Stimulated activated CD4-positive, alpha-beta T cell treated with anti-CD3 and anti-CD28 coated beads, Interleukin-4, amount 100 ng/mL, for 24 hours (primary cell): ENCODE results near the gene CPVL.

Experiments used
- DNase-seq: peaks from one replicate; pipeline ENCODE4 v3.0.0-alpha.2; 2020

The CPVL gene

DNA sequence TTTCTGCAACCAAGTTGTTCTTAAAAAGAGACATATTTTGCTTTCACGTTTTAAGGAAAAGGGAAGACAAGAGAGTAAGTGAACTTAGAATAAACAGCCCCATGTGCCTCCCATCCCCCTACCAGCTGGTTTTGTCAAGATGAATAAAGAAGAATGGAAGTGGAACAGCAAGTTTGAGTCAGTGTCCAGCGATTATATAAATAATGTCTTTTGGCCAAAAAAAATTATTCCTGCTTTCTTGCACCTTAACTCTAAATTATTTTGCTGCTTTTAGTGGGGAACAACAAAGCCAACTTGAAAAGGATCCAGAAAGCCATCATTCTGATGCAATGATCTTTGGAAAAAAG lies 105.8 kb downstream of the CPVL start:
- no peak for DNase-seq

DNA sequence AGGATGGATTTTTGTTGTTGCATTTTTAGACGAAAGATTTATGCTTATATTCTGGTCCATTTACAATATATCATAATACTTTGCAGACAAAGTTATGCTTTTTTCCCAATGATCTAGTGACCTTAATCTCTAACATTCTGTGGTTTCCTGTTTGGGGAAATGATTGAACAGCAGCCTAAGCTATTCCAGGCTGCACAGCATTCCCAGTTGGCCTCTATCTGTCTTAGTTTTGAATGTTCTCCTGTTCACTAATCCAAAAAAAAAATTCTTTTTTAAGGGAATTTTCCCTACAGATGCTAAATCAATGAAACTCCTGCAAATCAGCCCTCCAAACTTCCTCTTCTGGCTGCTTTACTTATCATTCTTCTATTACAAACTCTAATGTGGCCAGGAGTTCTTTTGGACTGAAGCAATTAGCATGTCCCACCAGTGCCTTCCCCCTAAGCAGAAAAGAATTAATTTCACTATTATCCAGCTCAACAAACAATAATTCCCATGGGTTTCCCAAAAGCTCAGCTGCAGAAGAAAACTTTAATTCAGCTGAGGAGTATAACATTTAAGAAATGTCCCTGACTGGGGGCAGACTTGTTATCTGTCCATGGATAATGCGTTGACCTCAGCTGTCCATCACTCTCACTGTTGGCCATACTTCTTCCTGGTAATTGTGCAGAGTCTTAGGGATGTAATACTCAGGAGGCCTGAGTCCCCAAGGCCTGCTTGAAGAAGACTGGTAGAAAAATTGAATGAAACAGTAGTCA lies 106.3 kb downstream of the CPVL start:
- no peak for DNase-seq

DNA sequence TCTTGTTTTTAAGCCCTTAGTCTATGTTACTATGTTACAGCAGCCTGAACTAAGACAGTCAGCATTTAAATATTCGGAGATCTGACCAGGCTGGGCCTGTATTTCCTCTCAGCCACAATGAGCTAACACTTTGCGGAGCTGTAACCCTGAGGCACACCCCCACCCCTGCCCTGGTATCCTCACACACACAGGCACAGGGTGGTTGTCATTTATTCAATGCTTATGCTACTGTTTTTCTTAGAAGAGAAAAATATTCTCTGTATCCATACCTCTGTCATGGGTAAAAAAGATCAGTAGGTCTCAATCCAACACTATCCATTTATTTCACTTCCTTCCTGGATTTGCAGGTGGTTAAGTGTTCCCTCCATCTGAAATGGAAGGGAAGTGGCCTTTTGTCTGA lies 107.9 kb downstream of the CPVL start:
- DNase-seq, result no peak

DNA sequence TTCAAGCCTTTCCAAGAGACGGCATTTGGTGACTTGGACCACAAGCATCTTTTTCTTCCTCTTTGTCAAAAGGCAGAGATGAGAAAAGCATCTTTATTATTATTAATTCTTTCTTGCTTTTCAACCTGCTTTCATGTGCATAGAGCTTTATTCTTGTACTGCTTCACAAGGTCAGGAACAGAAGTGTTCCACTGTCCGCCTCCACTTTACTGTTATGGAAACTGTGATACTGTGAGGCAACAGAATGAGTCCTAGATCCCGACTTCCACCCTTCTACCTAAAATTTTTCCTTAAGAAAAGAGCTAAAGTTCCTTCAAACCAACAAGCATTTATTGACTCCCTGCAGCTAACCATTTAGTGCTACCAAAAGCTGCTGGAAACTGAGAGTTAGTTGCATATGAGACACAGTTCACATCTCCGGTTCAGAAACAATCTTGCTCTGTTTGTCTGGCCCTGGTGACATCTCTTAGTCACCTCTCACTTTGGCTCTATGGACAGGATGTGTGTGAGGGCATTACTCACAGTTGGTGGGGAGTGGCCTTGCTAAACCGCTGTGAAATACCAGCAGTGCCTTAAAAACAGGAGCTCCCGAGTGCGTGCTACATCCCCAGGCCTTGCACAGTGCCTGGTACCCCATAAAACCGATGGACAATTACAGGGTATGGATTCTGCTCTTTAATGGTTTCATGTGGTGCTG lies 111.1 kb downstream of the CPVL start:
- no peak for DNase-seq

DNA sequence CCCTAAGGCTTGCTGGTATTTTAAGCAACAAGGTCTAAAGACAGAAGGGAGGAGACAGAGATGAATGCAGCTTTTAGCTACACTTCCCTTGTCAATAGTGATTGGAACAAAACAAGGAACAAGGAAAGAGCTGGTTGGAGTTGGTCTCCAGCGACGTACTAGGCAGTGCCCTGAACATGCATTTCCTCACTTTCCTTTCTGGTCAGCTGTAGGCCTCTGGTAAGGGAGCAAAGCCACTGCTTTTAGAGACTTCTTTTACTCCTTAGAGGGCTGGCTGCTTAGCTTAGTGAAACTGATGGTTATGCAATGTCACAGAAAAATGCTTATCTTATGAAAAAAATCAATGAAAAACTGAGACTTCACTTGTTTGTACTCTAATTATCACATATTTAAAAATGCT lies 112.8 kb downstream of the CPVL start:
- no peak for DNase-seq

DNA sequence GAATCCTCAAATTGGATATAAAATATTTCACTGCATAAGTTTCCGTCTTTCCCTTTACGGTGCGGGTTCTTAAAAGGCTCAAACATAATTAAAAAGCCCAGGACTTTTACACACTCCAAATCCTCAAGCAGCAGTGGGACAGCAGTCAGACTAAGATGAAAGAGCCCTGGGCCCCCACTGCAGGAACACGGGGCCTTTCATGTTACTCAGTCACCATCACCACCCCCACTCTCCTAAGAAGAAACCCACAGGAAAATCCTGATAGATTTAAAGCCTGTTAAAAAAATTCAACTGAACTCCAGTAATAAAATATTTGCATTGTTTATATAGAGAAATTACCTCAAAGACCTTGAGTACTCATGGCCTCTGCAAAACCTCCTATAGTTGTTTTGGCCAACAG lies 114.2 kb downstream of the CPVL start:
- no peak for DNase-seq

DNA sequence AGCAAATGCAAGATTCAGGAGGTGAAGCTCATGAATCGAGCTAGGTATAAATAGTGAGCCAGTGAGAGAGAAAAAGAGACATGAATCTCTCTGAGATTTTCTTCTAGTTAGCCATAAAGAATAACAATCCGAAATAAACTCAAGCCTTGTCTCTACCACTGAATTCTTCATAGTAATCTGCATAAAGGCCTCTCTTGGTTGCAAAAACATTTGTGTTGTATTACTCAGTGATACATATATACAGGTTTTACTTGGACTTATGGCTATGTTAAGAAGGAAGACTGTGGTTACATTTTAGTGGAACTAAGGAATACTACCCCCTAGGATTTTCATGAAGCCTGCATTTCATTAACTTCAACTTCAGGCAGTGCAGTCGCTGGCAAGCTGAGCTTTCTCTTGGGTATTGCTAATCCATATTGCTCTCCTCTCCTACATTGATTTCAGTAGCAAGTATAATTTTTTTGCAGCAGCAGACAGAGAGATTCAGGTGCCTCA lies 115.5 kb downstream of the CPVL start:
- DNase-seq, result no peak

DNA sequence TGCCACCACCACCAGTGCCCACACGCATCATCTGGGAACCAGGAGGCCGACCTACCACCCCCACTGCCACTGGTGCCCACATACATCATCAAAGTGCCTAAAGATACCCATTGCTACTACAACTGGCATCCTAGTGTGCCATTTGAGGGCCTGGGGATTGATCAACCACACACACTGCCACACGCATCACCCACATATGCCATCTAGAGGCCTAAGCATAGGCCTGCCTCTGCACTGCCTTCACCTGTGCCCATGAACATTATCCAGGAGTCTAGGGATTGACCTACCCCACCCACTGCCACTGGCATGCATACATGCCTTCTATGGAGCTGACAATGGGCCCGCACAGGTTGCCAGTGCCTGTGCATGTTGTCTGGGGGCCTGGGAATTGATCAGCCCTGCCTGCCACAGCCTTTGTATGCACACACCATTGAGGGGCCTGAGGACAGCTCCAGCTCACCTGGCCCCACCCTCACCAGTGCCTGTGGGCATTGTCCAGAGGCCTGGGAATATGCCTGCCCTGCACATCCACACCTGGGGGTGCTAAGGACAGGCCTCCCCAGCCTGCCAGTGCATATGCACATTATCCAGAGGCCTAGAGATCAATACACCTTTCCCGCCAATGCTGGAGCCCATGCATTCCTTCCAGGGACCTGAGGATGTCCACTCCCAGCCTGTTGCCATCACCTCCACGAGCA lies 123.9 kb downstream of the CPVL start:
- DNase-seq, result no peak

DNA sequence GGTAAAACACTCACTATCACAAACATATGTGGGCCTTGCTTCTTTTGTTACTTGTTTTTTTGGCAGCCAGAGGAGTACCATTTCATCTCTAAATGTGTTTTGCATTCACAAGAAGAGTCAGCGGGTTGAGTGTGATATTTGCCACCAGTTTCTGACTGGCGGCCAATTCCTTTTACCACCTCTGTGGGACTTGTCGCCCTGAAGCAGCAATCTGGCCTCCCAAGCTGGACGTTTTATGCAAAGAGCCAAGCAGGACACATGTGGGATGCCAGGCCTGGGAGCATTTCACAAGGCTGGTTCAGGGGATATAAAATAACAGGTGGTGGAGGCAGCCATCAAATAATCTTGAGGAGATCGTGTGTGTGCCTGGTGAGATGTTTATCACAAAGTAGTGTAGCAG lies 126.4 kb downstream of the CPVL start:
- no peak for DNase-seq

DNA sequence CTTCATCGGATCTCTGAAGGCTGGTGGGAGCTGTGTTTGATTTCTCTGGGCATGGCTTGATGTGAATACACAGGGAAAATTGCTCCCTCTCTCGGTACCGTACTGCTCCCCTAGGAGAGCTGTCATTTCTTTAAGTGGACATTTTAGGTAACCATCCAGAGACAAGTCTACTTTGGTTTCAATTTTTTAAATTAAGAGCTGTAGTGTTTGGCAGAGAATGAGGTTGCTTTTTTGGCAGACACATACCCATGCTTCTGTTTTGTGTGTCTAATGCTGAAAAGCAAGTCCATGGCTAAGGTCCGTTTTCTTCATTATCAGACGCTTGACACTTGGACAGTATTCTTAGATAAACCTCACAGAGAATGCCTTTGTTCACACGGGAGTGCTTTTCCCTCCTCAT lies 127.0 kb downstream of the CPVL start:
- no peak for DNase-seq

DNA sequence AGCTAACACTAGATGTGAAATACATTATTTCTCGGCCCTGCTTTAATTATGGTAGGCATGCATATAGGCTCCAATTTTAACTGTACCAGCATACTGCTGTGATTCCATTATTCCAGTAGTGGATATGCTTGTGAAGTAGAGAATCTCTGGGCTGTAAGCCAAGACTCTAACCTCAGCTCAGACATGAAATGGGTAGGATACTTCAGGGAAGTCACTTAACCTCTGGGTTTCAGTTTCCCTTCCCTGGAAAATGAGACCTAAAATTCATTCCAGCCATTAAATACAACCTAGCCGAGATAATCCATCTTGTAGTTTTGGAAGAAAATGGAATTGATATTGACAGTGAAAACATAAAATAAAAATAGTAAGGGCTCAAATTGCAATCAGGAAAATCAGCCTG lies 128.6 kb downstream of the CPVL start:
- DNase-seq, result no peak

DNA sequence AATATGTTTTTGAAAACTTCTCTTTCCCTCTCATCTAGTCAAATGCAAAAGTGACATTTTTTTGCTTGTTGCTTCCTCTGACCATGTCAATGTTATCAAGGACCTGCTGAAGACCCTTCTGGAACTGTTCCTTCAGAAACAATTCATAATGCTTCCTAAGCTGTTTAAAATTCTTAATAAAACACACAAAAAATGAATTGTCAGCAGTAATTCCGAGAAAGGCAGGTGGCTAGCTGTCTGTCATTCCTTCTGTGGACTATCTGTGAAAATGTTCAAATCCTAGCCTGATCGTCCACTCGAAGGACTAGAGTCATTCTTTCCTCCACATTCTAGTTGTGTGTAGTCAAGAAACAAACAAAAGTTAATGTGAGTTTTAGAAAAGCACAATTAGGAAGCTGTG lies 131.6 kb downstream of the CPVL start:
- no peak for DNase-seq

DNA sequence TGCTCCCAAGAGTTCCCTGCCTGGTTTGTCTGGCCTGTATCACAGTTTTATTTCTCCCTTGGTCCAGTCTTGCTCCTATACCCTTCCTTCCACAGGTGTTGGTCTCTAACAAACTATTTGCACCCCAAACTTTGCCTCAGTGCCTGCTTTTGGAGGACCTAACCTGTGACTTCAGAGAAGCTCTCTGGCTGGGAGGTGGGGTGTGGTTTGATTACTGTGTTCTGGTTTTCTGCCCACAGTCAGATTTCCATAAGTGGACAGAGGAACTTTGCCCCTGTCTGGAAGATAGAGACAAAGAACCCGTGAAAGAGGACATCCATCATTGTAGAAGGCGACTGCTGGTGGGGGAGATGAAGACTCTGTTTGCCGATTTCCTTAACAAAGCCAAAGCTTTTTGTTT lies 132.4 kb downstream of the CPVL start:
- no peak for DNase-seq

DNA sequence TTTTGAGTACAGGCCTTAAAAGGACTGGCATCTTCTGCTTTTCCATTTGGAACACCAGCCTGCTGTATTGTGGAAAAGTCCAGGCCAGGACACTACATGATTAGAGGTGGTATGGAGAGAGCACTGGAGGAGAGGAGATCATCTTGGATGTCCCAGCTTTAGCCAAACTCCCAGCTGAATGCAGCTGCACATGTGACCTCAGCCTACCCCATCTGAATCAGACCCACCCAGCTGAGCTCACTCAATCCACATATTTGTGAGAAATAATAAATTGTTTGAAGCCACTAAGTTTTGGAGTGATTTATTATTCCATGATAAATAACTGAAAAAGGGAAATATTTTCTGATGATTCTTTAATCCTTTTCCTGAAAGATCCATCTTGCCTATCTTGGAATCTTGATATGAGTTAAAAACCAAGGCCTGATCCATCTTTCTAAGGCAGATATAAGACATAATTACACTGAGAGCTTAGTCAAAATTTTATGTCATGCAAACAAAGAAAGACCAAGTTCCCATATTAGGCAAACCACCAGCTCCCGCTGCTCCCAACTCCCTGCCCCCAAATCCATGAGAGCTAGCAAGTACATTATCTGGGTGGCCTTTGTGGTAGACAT lies 133.1 kb downstream of the CPVL start:
- DNase-seq, result no peak

DNA sequence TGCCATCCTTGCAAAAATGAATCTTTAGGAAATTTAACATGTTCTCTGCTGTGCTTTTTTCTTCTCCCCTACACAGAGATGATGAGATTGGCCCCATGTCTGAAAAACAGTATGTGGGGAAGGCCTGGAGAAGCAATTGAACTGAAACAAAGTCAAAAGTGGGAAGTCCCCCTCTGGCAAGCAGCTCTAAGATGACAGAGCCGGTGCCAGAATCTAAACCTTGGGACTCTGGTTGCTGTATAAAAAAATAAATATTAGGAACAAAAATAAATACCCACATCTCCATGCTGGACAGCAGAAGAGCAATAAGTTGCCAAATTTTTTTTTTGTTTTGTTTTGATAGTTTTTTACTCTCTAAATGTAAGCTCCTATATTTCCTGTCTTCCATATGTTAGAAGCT lies 136.4 kb downstream of the CPVL start:
- no peak for DNase-seq

DNA sequence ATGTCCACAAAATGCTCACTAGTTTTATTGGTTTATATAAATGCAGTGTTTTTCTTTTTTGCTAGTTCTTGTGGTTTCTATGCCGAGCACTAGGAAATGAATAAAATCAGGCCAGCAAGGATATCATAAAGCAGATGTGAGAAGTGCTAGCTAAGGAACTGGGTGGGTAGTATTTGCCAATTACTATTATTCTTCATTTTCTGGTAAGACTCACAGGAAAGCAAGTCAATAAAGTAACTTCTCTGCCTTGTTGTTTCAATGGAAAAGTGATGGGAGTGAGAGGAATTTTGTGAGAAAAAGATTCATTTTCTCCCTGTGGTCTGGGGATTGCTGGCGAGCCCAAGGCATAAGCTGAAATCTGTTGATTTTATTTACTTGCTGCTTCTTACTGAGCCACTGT lies 137.7 kb downstream of the CPVL start:
- DNase-seq, result no peak

DNA sequence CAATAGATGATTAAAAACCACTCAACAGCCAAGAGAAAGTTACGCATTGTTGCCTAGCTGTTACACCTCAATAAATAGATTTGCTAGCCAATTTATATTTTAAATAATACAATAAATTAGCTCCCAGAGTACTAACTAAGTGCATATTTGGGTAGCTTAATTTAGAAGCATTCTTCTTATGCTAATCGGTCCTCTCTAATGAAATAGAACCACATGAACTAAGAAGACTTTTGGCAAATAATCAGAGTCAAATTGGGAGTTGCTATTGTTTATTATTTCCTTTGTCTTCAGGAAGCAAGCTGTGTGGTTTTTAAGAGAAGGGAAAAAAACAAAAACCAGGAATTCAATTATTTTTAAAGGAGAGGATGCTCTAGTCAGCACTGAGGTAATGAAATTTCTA lies 139.2 kb downstream of the CPVL start:
- DNase-seq, result no peak

DNA sequence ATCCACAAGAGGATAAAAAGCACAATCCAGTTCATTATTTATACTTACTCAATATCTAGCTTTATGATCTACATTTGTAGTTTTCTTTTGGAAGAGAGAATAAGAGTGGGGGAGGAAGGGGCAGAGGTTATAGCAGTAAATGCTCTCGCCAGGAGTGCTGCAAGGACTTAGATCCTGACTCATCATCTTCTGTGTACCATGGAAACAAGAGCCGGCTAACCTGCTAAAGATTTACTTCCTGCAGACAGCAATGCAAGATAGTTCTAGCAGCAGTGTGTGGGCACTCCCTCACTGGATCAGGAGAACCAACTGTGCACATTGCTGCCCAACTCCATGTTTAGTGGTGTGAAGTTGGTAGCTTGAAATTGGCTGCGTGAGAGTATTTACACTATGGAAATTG lies 140.5 kb downstream of the CPVL start:
- DNase-seq, result no peak

DNA sequence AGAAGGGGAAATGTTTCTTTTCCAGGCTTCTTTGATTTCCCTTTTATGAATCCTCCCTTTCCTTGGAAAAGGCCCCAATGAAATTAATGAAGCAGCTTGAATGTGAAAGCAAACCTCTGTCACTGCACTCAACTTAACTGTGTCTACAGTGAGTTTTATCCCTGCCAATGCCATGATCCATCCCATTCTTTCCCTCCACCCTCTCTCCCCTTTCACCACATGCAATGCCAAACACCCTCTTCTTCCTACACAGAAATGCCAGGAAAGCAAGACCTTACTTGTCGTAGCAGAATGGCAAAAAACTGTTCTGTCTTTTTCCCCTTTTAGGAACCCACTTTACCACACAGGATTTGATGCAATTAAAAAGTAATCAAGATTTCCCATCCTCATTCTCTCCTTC lies 140.9 kb downstream of the CPVL start:
- no peak for DNase-seq

DNA sequence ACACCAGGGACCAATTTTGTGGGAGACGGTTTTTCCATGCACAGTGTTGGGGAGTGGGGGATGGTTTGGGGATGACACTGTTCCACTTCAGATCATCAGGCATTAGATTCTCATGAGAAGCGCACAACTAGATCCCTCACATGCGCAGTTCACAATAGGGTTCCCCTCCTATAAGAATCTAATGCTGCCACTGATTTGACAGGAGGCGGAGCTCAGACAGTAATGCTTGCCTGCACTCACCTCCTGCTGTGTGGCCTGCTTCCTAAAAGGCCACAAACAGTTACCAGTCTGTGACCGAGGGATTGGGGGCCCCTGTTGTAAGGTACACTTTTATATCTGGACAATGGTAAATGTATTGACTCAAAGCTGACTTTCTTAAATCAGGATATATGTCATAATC lies 142.6 kb downstream of the CPVL start:
- DNase-seq, result no peak

DNA sequence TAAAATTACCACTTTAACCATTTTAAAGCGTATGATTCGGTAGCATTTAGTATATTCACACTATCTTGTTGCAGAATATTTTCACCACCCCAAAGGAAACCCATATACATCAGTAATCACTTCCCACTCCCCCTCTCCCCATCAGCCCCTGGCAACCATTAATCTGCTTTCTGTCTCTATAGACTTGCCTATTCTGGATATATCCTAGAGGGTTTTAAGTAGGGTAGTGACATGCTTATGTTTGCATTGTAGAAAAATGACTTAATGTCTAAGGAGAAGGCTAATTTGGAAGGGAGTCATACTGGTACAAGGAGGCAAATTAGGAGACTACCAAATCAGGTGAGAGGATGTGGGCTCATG lies 145.6 kb downstream of the CPVL start:
- DNase-seq, result no peak

DNA sequence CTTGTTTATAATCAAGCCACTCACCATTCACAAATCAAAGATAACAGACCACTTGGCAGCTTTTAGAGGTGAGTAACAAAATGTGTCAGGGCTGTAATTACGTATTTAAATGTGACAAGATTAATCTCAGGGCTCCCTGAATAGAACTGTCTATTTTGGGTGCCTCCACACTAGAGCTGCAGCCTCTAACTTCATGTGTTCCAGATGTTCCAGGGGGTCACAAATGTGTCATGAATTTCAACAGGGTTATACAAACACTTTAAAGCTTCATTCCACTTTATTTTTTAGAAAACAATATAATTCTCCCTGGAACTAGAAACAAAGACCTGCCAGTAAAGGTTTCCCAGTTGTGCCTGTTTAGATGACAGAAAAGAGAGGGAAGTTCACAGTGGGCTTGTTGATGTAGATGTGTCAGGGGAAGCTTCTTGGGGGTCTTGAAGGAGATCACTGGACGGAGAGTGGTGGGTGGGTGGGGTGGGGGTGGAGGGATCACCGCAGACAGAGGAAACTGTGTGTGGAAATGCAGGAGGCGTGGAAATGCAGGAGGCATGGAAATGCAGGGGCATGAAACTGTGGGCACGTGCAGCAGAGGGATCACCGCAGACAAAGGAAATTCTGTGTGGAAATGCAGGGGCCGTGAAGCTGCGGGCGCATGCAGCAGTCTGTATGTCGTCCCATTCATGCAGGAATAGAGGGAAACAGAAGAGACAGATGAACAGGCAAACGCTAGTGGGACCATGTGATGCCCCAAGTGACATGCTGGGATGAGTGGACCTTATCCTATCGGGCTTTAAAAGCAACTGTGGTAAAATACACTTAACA lies 146.2 kb downstream of the CPVL start:
- no peak for DNase-seq

DNA sequence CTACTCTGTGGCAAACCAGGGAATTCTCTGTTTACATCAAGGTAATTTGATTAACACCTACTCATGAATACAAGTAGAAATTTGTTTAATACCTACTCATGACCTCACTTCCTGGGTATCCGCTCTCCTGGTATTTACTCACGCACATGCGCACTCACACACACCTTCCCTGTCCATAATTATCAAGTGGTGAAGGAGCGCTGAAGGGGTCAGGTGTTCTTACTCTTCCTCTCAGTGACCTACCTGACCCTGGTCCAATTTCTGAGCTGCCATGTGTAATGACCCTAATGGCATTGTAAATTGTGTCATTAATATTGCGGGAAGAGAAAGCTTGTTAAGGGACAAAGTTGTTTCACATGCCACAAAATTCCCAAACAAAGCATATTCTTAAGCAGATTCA lies 146.9 kb downstream of the CPVL start:
- DNase-seq, result no peak
